HG03354 (cell line): ENCODE results near the gene DPP9.
"Not testable (repeated sequence)": the region's sequence is repeated elsewhere in the genome, so short reads cannot be mapped to it uniquely, and the experiment has no call there.

Source experiments
- ATAC-seq: cut with Tn5 transposase; IDR thresholded peaks from one replicate; pipeline ENCODE4 v1.9.1; 2021; ENCODE audit warnings: mild to moderate bottlenecking; ENCODE audit not compliant: unreplicated experiment, poor library complexity, severe bottlenecking

Gene DPP9

DNA sequence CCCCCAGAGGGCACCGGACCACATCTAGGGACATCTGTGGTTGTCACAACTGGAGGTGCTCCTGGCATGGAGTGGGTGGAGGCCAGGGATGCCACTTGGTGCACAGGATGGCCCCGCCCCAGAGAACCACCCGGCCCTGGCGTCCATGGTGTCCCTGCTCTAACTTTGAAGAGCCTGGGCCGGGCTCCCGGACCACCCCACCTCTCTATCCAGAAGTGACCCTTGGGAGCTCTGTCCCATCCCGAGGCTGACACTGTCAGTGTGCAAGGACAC is 30.6 kb downstream of the DPP9 start:
- no peak for ATAC-seq

GRCh38 chr19:4692251-4693077 is 31.2 kb downstream of the DPP9 start:
- ATAC-seq = no peak

GRCh38 chr19:4691373-4691772 is 32.3 kb downstream of the DPP9 start:
- ATAC-seq = no peak

DNA sequence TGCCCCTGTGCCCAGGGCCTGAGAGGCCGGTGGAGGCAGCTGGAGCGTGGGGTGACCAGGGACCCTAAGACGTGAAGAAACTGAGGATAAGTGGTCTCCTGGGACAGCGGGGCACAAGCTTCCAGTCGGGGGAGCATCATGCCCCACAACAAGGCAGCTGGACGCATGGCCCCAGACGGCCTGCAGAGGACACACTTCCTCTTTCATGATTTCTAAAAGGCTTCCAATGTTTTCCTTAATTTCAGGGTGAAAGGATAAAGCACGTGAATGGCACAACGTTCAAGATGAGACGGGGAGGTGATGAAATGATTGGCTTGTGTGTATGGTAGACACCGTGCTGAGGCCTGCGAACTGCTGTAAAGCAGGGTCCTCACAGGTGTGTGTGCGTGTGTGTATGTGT is 33.3 kb downstream of the DPP9 start:
- ATAC-seq = no peak

DNA sequence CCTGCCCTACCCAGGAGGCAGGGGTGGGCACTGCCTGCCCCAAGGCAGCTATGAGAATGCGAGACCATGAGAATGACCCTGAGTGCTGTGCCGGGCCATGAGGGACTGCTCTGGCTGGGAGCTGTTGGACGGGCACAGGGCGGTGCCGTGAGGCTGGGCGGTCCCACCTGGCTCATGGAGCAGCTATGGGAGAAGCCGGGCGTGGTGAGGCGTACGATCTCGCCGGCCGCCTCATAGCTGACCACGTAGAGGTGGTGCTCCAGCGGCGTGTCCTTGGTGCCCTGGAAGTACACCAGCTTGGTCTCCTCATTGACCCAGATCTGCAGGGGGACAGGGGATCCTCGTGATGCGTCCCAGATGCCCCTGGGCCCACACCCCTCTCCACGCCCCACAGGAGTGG is 34.2 kb downstream of the DPP9 start:
- no peak for ATAC-seq

- ATAC-seq = no peak
These were observed 35.1 kb downstream of the DPP9 start for GRCh38 chr19:4688587-4688986.

- ATAC-seq = no peak
These were observed 36.2 kb downstream of the DPP9 start for GRCh38 chr19:4687396-4687795.

GRCh38 chr19:4686700-4687099 is 36.9 kb downstream of the DPP9 start:
- ATAC-seq = no peak

DNA sequence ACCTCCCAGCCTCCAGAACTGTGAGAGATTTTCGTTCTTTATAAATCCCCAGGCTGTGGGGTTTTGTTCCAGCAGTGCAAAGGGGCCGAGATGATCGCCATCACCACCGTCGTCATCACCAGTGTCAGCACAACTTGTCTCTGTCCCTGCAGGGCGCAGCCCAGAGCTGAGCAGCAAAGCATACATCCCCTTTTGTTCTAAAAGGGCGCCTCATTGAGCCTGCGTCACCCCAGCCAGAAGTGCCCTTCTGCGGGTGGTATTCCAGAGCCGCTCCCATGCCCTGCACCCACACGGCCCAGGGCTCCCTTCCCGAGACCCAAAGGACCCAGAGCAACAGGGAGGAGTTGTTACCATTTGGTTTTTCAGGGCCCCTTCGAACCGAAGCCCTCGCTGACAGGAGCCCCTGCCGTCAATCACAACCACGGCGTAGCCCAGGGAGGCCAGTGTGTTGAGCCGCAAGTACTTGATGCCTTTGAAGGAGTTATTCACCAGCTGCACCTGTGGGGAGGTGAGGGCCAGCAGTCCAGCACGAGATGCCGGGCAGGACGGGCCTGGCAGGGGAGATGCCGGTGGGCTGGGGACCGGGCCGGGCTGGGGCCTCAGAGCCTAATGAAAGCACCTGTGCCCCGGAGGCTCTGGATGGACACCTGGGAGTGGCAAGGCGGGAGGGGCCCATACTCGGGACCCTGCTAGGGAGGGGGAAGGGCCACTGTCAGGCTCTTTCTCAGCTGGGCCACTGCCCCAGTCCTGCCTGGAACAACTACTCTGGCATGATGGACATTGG is 39.1 kb downstream of the DPP9 start:
- ATAC-seq = no peak

GRCh38 chr19:4682417-4683200 is 41.0 kb downstream of the DPP9 start:
- no peak for ATAC-seq

- not testable (repeated sequence) for ATAC-seq
These were observed 43.6 kb downstream of the DPP9 start for GRCh38 chr19:4680021-4680420.

DNA sequence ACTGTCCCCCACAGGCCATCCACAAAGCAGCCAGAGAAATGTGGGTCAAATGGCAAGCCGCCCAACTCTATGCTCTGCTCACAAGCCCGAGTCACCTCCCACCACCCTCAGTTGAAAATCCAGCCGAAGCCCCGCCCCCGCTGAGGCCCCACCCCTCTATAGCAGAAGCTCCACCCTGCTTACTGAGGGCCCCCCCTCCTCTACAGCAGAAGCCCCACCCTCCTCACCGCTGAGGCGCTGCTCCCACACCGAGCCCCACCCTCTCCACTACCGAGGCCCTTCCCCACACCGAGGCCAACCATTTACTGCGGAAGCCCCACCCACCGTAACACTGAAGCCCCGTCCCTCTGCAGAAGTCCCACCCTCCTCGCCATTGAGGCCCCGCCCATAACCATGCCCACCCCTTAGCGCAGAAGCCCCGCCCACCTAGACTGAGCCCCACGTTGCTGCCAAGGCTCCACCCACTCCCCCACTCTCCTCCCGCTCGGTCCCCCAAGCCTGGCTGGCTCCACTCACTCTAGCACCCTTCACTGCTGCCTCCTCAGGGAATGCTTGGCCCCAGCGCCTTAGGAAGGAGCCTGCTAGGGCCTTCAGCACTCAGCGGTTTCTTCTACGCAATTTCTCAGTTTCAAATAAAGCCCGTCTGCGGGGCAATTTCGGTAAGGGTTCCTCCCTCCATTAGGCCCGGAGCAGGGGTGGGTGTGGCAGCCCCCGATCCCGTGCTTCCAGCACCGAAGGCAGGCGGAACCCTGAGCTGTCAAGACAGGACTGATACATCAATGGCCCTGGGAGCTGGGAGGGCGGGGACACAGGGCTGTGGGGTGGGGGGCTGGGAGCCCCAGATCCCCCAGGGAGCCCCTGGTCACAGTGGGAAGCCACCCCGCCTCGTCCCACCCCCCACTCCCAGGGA is 44.5 kb downstream of the DPP9 start:
- no peak for ATAC-seq

- no peak for ATAC-seq
These were observed 46.5 kb downstream of the DPP9 start for GRCh38 chr19:4676955-4677731.

DNA sequence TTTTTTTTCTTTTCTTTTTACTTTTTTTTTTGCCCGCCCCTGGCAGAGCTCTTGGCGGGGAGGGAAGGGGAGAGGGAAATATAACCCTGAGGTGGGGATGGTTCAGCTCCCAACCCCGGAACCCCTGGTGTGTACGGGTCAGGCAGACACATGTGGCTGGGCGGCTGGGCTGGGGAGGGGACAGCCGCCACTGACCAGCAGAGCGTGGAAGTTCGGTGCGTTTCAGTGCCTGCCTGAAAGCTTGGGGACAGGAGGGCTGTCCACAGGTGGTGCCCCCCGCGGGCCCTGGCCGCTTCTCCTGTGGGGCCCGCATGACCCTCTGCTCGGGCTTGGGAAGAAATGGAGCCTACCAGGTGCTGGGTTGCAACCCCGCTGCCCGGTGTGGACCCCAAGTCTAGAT is 48.3 kb downstream of the DPP9 start:
- ATAC-seq = no peak

GRCh38 chr19:4673726-4674125 is 49.9 kb downstream of the DPP9 start:
- no peak for ATAC-seq

- no peak for ATAC-seq
These were observed 50.4 kb downstream of the DPP9 start for GRCh38 chr19:4673216-4673615.

GRCh38 chr19:4671185-4671851 is 52.3 kb downstream of the DPP9 start:
- ATAC-seq = no peak

GRCh38 chr19:4669723-4670480 is 53.7 kb downstream of the DPP9 start, which contains the start of gene MYDGF:
Gene MYDGF (minus strand): TSS chr19:4670342. CDS start chr19:4670334, 8 bp downstream.
- peak; percentile 89 for ATAC-seq
